Keratinocyte (primary cell): ENCODE data around the gene CNKSR3. TPM values are rescaled to one million over a fixed set of nuclear protein-coding genes. Genes with fewer than 3 reads are reported as not detected.

Source experiments
- DNase-seq: peaks from one replicate; pipeline ENCODE4 v3.0.0-alpha.2; 2011; ENCODE audit warnings: low read depth, missing footprints, low spot score
- FAIRE-seq: peaks from 2 replicates; lab custom pipeline; 2011; peaks lifted over from hg19 to GRCh38; lab: Jason Lieb, UNC
- H2AFZ ChIP-seq: 2 replicates; pipeline ENCODE4 v1.6.0; 2012; ENCODE audit warnings: low read length, control low read depth, inconsistent platforms; ENCODE audit not compliant: control insufficient read depth
- H3K27ac ChIP-seq: 2 replicates; pipeline ENCODE4 v1.5.1; 2011; ENCODE audit warnings: low read length; ENCODE audit not compliant: control insufficient read depth, insufficient read depth
- H3K27me3 ChIP-seq: 3 replicates; pipeline ENCODE4 v1.6.0; 2011; ENCODE audit warnings: low read length; ENCODE audit not compliant: control insufficient read depth, insufficient read depth; ENCODE audit errors: extremely low read depth
- H3K36me3 ChIP-seq, 2 experiments: 2 replicates in 1 of 2; 3 replicates in 1 of 2; pipeline ENCODE4 v1.5.1; 2011; ENCODE audit warnings: low read length in 2 of 2, mild to moderate bottlenecking in 1 of 2; ENCODE audit not compliant: control insufficient read depth in 2 of 2, insufficient read depth in 2 of 2; ENCODE audit errors: extremely low read depth in 1 of 2
- H3K4me1 ChIP-seq: 3 replicates; pipeline ENCODE4 v1.5.1; 2011; ENCODE audit warnings: low read length; ENCODE audit not compliant: control insufficient read depth, insufficient read depth; ENCODE audit errors: extremely low read depth
- H3K4me2 ChIP-seq: 3 replicates; pipeline ENCODE4 v1.6.0; 2011; ENCODE audit warnings: low read depth, low read length; ENCODE audit not compliant: control insufficient read depth, insufficient read depth; ENCODE audit errors: extremely low read depth
- H3K4me3 ChIP-seq, 3 experiments: fragments of 200-600 bp in 1 of 3; sonication (generic) in 1 of 3; 2 replicates in 2 of 3; 3 replicates in 1 of 3; pipeline ENCODE4 v1.5.1; 2011 to 2016; ENCODE audit warnings: low read length in 3 of 3, mild to moderate bottlenecking in 3 of 3, control low read depth in 2 of 3, inconsistent platforms in 1 of 3, low read depth in 1 of 3, mixed read lengths in 1 of 3, mixed run types in 1 of 3, moderate library complexity in 1 of 3; ENCODE audit not compliant: control insufficient read depth in 2 of 3, insufficient read depth in 2 of 3; ENCODE audit errors: extremely low read depth in 1 of 3
- H3K79me2 ChIP-seq: 2 replicates; pipeline ENCODE4 v1.6.0; 2012; ENCODE audit warnings: low read length; ENCODE audit not compliant: control insufficient read depth, insufficient read depth
- H3K9ac ChIP-seq: 3 replicates; pipeline ENCODE4 v1.6.0; 2011; ENCODE audit warnings: low read length; ENCODE audit not compliant: control insufficient read depth, insufficient read depth; ENCODE audit errors: extremely low read depth
- H3K9me1 ChIP-seq: 3 replicates; pipeline ENCODE4 v1.6.0; 2011; ENCODE audit warnings: low read length; ENCODE audit not compliant: control insufficient read depth, insufficient read depth; ENCODE audit errors: extremely low read depth
- H3K9me3 ChIP-seq: 2 replicates; pipeline ENCODE4 v1.5.1; 2012; ENCODE audit warnings: low read depth, low read length; ENCODE audit not compliant: control insufficient read depth
- H4K20me1 ChIP-seq: 3 replicates; pipeline ENCODE4 v1.6.0; 2011; ENCODE audit warnings: low read length; ENCODE audit not compliant: control insufficient read depth, insufficient read depth; ENCODE audit errors: extremely low read depth
- EZH2 ChIP-seq: IDR thresholded peaks from one replicate; pipeline ENCODE4 v1.6.1; 2012; ENCODE audit warnings: inconsistent platforms, mild to moderate bottlenecking, low read length, moderate library complexity
- dilution Hi-C: fragments of 300-500 bp; cut with MboI; formaldehyde crosslinking; loops from one replicate; pipeline ENCODE4 v1.7.0; 2020; ENCODE audit warnings: low sequenced_read_pairs; ENCODE audit not compliant: extremely low pct_ligation_motif_present
- polyA plus RNA-seq, 5 experiments: library from polyadenylated mRNA; depleted of rRNA in 3 of 5; stranded (reverse) in 3 of 5; stranded (forward) in 1 of 5; unstranded in 1 of 5; fragments of >200 nt; gene quantifications; 1 replicate in 1 of 5; 2 replicates in 3 of 5; 3 replicates in 1 of 5; pipeline versions ENCODE4 v1.2.1 to v1.2.3, GENCODE V29; 2011 to 2012; ENCODE audit warnings: missing spikeins in 2 of 5, low read depth in 1 of 5, low replicate concordance in 1 of 5
- TF ChIP-seq, protein P1 (sequence below), 3 experiments: IDR thresholded peaks in 1 of 3; conservative IDR thresholded peaks in 1 of 3; optimal IDR thresholded peaks in 1 of 3; 2 replicates in 2 of 3; 3 replicates in 1 of 3; pipeline versions ENCODE3 to v1.5.1; 2011; ENCODE audit warnings: low read length in 3 of 3, mild to moderate bottlenecking in 3 of 3, moderate library complexity in 2 of 3, control low read depth in 1 of 3, inconsistent platforms in 1 of 3; ENCODE audit not compliant: insufficient read depth in 2 of 3; ENCODE audit errors: extremely low read depth in 1 of 3

CNKSR3 gene
- polyA plus RNA-seq, 1 donor (not counting 4 experiments of a cell fraction or from before 2014, with no cell fraction given), result 2.0 TPM

- H3K9me3 ChIP-seq, result no peaks in the 10 kb centered on the region
- no peak overlapping the region for H3K27ac ChIP-seq
- DNase-seq (no peak), FAIRE-seq (no peak)
- no peak for TF ChIP-seq EZH2
- H3K27me3 ChIP-seq, result no peaks in the 10 kb centered on the region
- H3K4me2 ChIP-seq, result peak overlapping the region; percentile 36
- H3K9me1 ChIP-seq, result no peaks in the 10 kb centered on the region
- H4K20me1 ChIP-seq, result no peaks in the 10 kb centered on the region
- peaks cover 0 to 2% of the 10 kb centered on the region in 2 experiments for H3K36me3 ChIP-seq
- no peak overlapping the region for H3K4me3 ChIP-seq
- no peak overlapping the region for H3K9ac ChIP-seq
- peaks cover 6% of the 10 kb centered on the region for H3K79me2 ChIP-seq
- H3K4me1 ChIP-seq, result peaks cover 12% of the 10 kb centered on the region
- no peak overlapping the region for H2AFZ ChIP-seq
- dilution Hi-C loops, result no loop called here
Observed at GRCh38 chr6:154511791-154512190, 1.3 kb upstream of the CNKSR3 start.

GRCh38 chr6:154509421-154510143, 903 bp downstream of the CNKSR3 start:
- DNase-seq (no peak), FAIRE-seq (no peak)
- dilution Hi-C loops, result no loop called here
- H3K9ac ChIP-seq, result peak overlapping the region; percentile 82
- H2AFZ ChIP-seq, result peak overlapping the region; percentile 91
- no peaks in the 10 kb centered on the region for H4K20me1 ChIP-seq
- H3K27ac ChIP-seq, result peak overlapping the region; percentile 76
- H3K9me3 ChIP-seq, result no peaks in the 10 kb centered on the region
- H3K36me3 ChIP-seq, result peaks cover 0 to 2% of the 10 kb centered on the region in 2 experiments
- H3K4me1 ChIP-seq, result peaks cover 12% of the 10 kb centered on the region
- H3K27me3 ChIP-seq, result no peaks in the 10 kb centered on the region
- no peaks in the 10 kb centered on the region for H3K9me1 ChIP-seq
- peak overlapping the region; percentile 78 to 89 (median 84) for H3K4me3 ChIP-seq
- peaks cover 6% of the 10 kb centered on the region for H3K79me2 ChIP-seq
- H3K4me2 ChIP-seq, result peak overlapping the region; percentile 79
- no peak for TF ChIP-seq EZH2
- TF ChIP-seq, protein P1, sequence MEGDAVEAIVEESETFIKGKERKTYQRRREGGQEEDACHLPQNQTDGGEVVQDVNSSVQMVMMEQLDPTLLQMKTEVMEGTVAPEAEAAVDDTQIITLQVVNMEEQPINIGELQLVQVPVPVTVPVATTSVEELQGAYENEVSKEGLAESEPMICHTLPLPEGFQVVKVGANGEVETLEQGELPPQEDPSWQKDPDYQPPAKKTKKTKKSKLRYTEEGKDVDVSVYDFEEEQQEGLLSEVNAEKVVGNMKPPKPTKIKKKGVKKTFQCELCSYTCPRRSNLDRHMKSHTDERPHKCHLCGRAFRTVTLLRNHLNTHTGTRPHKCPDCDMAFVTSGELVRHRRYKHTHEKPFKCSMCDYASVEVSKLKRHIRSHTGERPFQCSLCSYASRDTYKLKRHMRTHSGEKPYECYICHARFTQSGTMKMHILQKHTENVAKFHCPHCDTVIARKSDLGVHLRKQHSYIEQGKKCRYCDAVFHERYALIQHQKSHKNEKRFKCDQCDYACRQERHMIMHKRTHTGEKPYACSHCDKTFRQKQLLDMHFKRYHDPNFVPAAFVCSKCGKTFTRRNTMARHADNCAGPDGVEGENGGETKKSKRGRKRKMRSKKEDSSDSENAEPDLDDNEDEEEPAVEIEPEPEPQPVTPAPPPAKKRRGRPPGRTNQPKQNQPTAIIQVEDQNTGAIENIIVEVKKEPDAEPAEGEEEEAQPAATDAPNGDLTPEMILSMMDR (optimal IDR thresholded peaks at IDR 0.05 in 1 of 3, IDR thresholded peaks at IDR 0.05 in 1 of 3, conservative IDR thresholded peaks at IDR 0.05 in 1 of 3; ENCODE audit: extremely low read depth in 1 of 3, insufficient read depth in 2 of 3, low read length in 3 of 3), result no peak
